Cortex of kidney (tissue), 1 donor: ENCODE data around the gene VPS33B.

Source experiments
- DNase-seq: peaks from one replicate; lab custom pipeline; 2025; lab: John Stamatoyannopoulos, UW

VPS33B gene

DNA sequence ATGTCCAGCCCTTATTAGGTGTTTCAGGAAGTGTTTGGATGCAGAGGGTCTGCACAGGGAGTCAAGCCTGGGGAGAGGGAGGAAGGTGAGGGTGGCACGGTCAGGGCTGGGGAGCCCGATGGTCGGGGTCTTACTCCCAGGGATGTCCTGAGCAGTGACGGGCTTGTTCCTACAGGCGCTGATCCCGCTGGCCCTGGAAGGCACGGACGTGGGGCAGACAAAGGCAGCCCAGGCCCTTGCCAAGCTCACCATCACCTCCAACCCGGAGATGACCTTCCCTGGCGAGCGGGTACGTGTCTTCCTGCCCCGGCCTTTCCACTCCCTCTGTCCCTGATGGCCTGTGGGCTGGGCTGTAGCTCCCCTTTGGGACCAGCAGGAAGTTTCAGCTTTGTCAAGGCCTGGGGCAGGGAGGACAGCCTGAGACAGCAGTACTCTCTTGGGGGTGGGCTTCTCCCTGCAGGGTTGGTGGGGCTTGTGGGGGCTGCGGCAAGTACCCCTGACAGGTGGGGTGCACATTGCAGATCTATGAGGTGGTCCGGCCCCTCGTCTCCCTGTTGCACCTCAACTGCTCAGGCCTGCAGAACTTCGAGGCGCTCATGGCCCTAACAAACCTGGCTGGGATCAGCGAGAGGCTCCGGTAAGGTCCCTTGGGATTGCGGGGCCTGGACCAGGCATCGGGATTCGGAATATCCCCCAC lies 72.3 kb downstream of the VPS33B start:
- no peak for DNase-seq
